HepG2 (cell line): ENCODE measurements around the gene NUDT22. TPM values are rescaled to one million over a fixed set of nuclear protein-coding genes. Genes with fewer than 3 reads are reported as not detected.
A peak's percentile ranks its signal among the peaks of the same experiment; 100 is the strongest.

Experiments used
- ASH2L ChIP-seq: fragments of 300-600, 200-600 bp; sonication (generic); IDR thresholded peaks from 2 replicates; pipeline ENCODE4 v1.7.0; 2017; ENCODE audit warnings: low read depth, mild to moderate bottlenecking, moderate library complexity, mixed read lengths, low read length; ENCODE audit not compliant: insufficient read length
- GABPB1 ChIP-seq: IDR thresholded peaks from 2 replicates; pipeline ENCODE4 v1.6.1; 2016; ENCODE audit warnings: mild to moderate bottlenecking, missing genetic modification reagents, moderate library complexity, missing compliant biosample characterization
- GATAD1 ChIP-seq: IDR thresholded peaks from 2 replicates; pipeline ENCODE4 v1.6.1; 2016; ENCODE audit warnings: missing genetic modification reagents, missing compliant biosample characterization
- MEF2D ChIP-seq: sonication (generic); formaldehyde crosslinking; IDR thresholded peaks from 2 replicates; pipeline ENCODE4 v1.5.1; 2020; ENCODE audit warnings: mild to moderate bottlenecking, missing genetic modification reagents
- MYC ChIP-seq: sonication (generic); formaldehyde crosslinking; IDR thresholded peaks from 2 replicates; pipeline ENCODE4 v1.9.0; 2021; ENCODE audit warnings: missing genetic modification reagents, borderline replicate concordance
- NFE2 ChIP-seq: sonication (generic); formaldehyde crosslinking; IDR thresholded peaks from 2 replicates; pipeline ENCODE4 v1.4.0; 2020; ENCODE audit warnings: missing genetic modification reagents
- POLR2A ChIP-seq, 2 experiments: IDR thresholded peaks; 2 replicates each; pipeline ENCODE4 v1.6.1; 2011; ENCODE audit warnings: low read depth in 2 of 2, low read length in 2 of 2, mild to moderate bottlenecking in 1 of 2, moderate library complexity in 1 of 2; ENCODE audit not compliant: insufficient read depth in 1 of 2
- REL ChIP-seq: sonication (generic); formaldehyde crosslinking; conservative IDR thresholded peaks from 2 replicates; pipeline ENCODE4 v1.8.0; 2022; ENCODE audit warnings: mild to moderate bottlenecking, missing genetic modification reagents, moderate library complexity
- RXRB ChIP-seq: IDR thresholded peaks from 2 replicates; pipeline ENCODE4 v1.6.1; 2016; ENCODE audit warnings: borderline replicate concordance, missing genetic modification reagents, missing compliant biosample characterization
- SALL1 ChIP-seq: sonication (generic); formaldehyde crosslinking; IDR thresholded peaks from 2 replicates; pipeline ENCODE4 v1.8.0; 2022; ENCODE audit warnings: mild to moderate bottlenecking, missing genetic modification reagents
- SAP130 ChIP-seq: IDR thresholded peaks from 2 replicates; pipeline ENCODE4 v1.6.1; 2016; ENCODE audit warnings: low read depth
- SNAI1 ChIP-seq: sonication (generic); formaldehyde crosslinking; IDR thresholded peaks from 2 replicates; pipeline ENCODE4 v1.5.0; 2020; ENCODE audit warnings: mild to moderate bottlenecking, missing genetic modification reagents, borderline replicate concordance
- SP1 ChIP-seq, 2 experiments: fragments of 450-650 bp in 1 of 2; sonication (generic) in 1 of 2; formaldehyde crosslinking in 1 of 2; IDR thresholded peaks; 2 replicates each; pipeline versions ENCODE4 v1.4.0 to v1.6.1; 2016 to 2020; ENCODE audit warnings: missing genetic modification reagents in 1 of 2
- TAF1 ChIP-seq: sonication (generic); formaldehyde crosslinking; IDR thresholded peaks from 2 replicates; pipeline ENCODE4 v1.4.0; 2020; ENCODE audit warnings: missing genetic modification reagents
- YEATS2 ChIP-seq: sonication (generic); formaldehyde crosslinking; IDR thresholded peaks from 2 replicates; pipeline ENCODE4 v1.4.0; 2020; ENCODE audit warnings: missing genetic modification reagents, borderline replicate concordance
- ZBTB20 ChIP-seq: sonication (generic); formaldehyde crosslinking; IDR thresholded peaks from 2 replicates; pipeline ENCODE4 v1.8.1; 2023; ENCODE audit warnings: missing genetic modification reagents, low read depth, mild to moderate bottlenecking, borderline replicate concordance
- ZMYM3 ChIP-seq: sonication (generic); formaldehyde crosslinking; IDR thresholded peaks from 2 replicates; pipeline ENCODE4 v1.5.1; 2020; ENCODE audit warnings: mild to moderate bottlenecking, missing genetic modification reagents
- ZNF574 ChIP-seq: sonication (generic); formaldehyde crosslinking; IDR thresholded peaks from 2 replicates; pipeline ENCODE4 v1.4.0; 2020; ENCODE audit warnings: missing genetic modification reagents
- ZNF766 ChIP-seq: sonication (generic); formaldehyde crosslinking; IDR thresholded peaks from 2 replicates; pipeline ENCODE4 v1.5.0; 2020; ENCODE audit warnings: missing genetic modification reagents, borderline replicate concordance
- ZNF777 ChIP-seq: sonication (generic); formaldehyde crosslinking; IDR thresholded peaks from 2 replicates; pipeline ENCODE4 v1.4.0; 2020; ENCODE audit warnings: missing genetic modification reagents
- polyA plus RNA-seq, 8 experiments: library from polyadenylated mRNA; depleted of rRNA in 3 of 8; stranded (reverse) in 7 of 8; unstranded in 1 of 8; fragments of >200 nt; fragmentation: Illumina TruSeq in 4 of 8; extraction: Trizol in 4 of 8; gene quantifications; 2 replicates each; pipeline versions ENCODE4 v1.2.1 to v1.2.3, GENCODE V29; 2011 to 2016; ENCODE audit warnings: low read depth in 4 of 8, missing spikeins in 1 of 8, mixed read lengths in 1 of 8; ENCODE audit not compliant: insufficient read depth in 1 of 8
- total RNA-seq, 5 experiments: library from RNA; depleted of rRNA; stranded (reverse); fragments of >200 nt; fragmentation: Illumina TruSeq; extraction: Trizol; gene quantifications; 2 replicates each; pipeline ENCODE4 v1.2.3, GENCODE V29; 2016; ENCODE audit warnings: low read depth in 1 of 5
- TF ChIP-seq, protein P1 (sequence below): IDR thresholded peaks from 2 replicates; pipeline ENCODE4 v1.4.0; 2020; ENCODE audit warnings: mild to moderate bottlenecking, missing genetic modification reagents
- TF ChIP-seq, protein P2 (sequence below): sonication (generic); IDR thresholded peaks from 2 replicates; pipeline ENCODE4 v1.6.1; 2016; ENCODE audit warnings: low read depth, borderline replicate concordance

Gene NUDT22
- total and polyA plus RNA-seq, 2 of the 13 experiments (the other 11 are each of a cell fraction or from before 2014, with no cell fraction given), result 33.5 to 39.8 TPM

- TF ChIP-seq ZNF574 (peak; percentile 89), SP1 (IDR thresholded peaks at IDR 0.05) (no peak), SP1 (CRISPR knock-in tag; IDR thresholded peaks at IDR 0.05) (0 out of 2 replicates have a peak, but pooled peaks have one; percentile 39), GATAD1 (CRISPR knock-in tag) (peak; percentile 58; the same call in 1 of the 2 replicates), GABPB1 (CRISPR knock-in tag) (peak; percentile 28; the same call in 1 of the 2 replicates), MEF2D (no peak; the same call in 1 of the 2 replicates), NFE2 (CRISPR knock-in tag) (no peak), SAP130 (CRISPR knock-in tag) (peak; percentile 81), RXRB (CRISPR knock-in tag) (peak; percentile 26; the same call in 1 of the 2 replicates), ZBTB20 (no peak), MYC (CRISPR knock-in tag) (peak; percentile 53; the same call in 1 of the 2 replicates), YEATS2 (CRISPR knock-in tag) (peak; percentile 36; the same call in 1 of the 2 replicates), SNAI1 (CRISPR knock-in tag) (no peak), ZMYM3 (CRISPR knock-in tag) (peak; percentile 43; the same call in 1 of the 2 replicates), SALL1 (CRISPR knock-in tag) (peak; percentile 55; the same call in 1 of the 2 replicates), ASH2L (peak; percentile 34), REL (CRISPR knock-in tag) (0 out of 2 replicates have a peak, but pooled peaks have one; percentile 34), TAF1 (CRISPR knock-in tag) (peak; percentile 58; the same call in 1 of the 2 replicates), POLR2A (IDR thresholded peaks at IDR 0.05; ENCODE audit: insufficient read depth in 1 of 2, low read depth in 2 of 2, low read length in 2 of 2) (peak; percentile 75 to 79), ZNF766 (CRISPR knock-in tag) (0 out of 2 replicates have a peak, but pooled peaks have one; percentile 56), ZNF777 (no peak)
- TF ChIP-seq, protein P1, sequence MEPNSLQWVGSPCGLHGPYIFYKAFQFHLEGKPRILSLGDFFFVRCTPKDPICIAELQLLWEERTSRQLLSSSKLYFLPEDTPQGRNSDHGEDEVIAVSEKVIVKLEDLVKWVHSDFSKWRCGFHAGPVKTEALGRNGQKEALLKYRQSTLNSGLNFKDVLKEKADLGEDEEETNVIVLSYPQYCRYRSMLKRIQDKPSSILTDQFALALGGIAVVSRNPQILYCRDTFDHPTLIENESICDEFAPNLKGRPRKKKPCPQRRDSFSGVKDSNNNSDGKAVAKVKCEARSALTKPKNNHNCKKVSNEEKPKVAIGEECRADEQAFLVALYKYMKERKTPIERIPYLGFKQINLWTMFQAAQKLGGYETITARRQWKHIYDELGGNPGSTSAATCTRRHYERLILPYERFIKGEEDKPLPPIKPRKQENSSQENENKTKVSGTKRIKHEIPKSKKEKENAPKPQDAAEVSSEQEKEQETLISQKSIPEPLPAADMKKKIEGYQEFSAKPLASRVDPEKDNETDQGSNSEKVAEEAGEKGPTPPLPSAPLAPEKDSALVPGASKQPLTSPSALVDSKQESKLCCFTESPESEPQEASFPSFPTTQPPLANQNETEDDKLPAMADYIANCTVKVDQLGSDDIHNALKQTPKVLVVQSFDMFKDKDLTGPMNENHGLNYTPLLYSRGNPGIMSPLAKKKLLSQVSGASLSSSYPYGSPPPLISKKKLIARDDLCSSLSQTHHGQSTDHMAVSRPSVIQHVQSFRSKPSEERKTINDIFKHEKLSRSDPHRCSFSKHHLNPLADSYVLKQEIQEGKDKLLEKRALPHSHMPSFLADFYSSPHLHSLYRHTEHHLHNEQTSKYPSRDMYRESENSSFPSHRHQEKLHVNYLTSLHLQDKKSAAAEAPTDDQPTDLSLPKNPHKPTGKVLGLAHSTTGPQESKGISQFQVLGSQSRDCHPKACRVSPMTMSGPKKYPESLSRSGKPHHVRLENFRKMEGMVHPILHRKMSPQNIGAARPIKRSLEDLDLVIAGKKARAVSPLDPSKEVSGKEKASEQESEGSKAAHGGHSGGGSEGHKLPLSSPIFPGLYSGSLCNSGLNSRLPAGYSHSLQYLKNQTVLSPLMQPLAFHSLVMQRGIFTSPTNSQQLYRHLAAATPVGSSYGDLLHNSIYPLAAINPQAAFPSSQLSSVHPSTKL, result peak; percentile 48
- TF ChIP-seq, protein P2, sequence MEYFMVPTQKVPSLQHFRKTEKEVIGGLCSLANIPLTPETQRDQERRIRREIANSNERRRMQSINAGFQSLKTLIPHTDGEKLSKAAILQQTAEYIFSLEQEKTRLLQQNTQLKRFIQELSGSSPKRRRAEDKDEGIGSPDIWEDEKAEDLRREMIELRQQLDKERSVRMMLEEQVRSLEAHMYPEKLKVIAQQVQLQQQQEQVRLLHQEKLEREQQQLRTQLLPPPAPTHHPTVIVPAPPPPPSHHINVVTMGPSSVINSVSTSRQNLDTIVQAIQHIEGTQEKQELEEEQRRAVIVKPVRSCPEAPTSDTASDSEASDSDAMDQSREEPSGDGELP, result peak; percentile 51; the same call in 1 of the 2 replicates
Observed at GRCh38 chr11:64181506-64182411, 44.3 kb upstream of the NUDT22 start (continued).
